A549 (cell line): Measurements from ENCODE around the gene SART1. TPM values are rescaled to one million over a fixed set of nuclear protein-coding genes. Genes with fewer than 3 reads are reported as not detected.

ENCODE experiments used
- ATAC-seq, 2 experiments: fragments of 200-7000 bp in 1 of 2; fragments of >200 bp in 1 of 2; cut with Nextera tagmentation in 1 of 2; cut with Tn5 transposase in 1 of 2; 3 replicates each; pipeline versions ENCODE4 v1.8.0 to v1.9.1; 2018 to 2020; ENCODE audit warnings: mild to moderate bottlenecking in 1 of 2, moderate library complexity in 1 of 2
- CTCF ChIA-PET: fragments of 300-600 bp; sonication (Branson Sonifier 250); formaldehyde crosslinking; extraction: SDS; loops from one replicate; lab custom pipeline; 2021; ENCODE audit warnings: antibody characterized with exemption, inconsistent platforms; lab: Yijun Ruan, JAX
- POLR2A ChIA-PET: fragments of 350-600 bp; formaldehyde crosslinking; extraction: SDS; loops from one replicate; lab custom pipeline; 2021; ENCODE audit warnings: antibody characterized with exemption, inconsistent platforms; lab: Yijun Ruan, JAX
- DNase-seq, 2 experiments: peaks; one replicate each; pipeline versions ENCODE4 v3.0.0 to v3.0.0-alpha.2; 2011 to 2016; ENCODE audit warnings: low read depth in 1 of 2, low spot score in 1 of 2
- FAIRE-seq: peaks from 2 replicates; lab custom pipeline; 2011; peaks lifted over from hg19 to GRCh38; lab: Jason Lieb, UNC
- H3K27ac ChIP-seq, 2 experiments: fragments of >200 bp; sonication (Bioruptor Twin); formaldehyde crosslinking; 3 replicates each; pipeline ENCODE4 v1.5.1; 2016 to 2017
- H3K4me1 ChIP-seq: fragments of >200 bp; sonication (Bioruptor Twin); formaldehyde crosslinking; 3 replicates; pipeline ENCODE4 v1.6.1; 2016
- H3K4me2 ChIP-seq: fragments of >200 bp; sonication (Bioruptor Twin); formaldehyde crosslinking; 3 replicates; pipeline ENCODE4 v1.6.1; 2016
- H3K4me3 ChIP-seq: fragments of >200 bp; sonication (Bioruptor Twin); formaldehyde crosslinking; 3 replicates; pipeline ENCODE4 v1.5.1; 2016
- H3K9me3 ChIP-seq: fragments of >200 bp; sonication (Bioruptor Twin); formaldehyde crosslinking; 3 replicates; pipeline ENCODE4 v1.6.1; 2016
- CBX2 ChIP-seq: fragments of 200-600 bp; sonication (generic); IDR thresholded peaks from 2 replicates; pipeline ENCODE4 v1.6.1; 2016; ENCODE audit warnings: low read depth, mild to moderate bottlenecking, borderline replicate concordance
- CBX8 ChIP-seq: fragments of 200-600 bp; sonication (generic); IDR thresholded peaks from 2 replicates; pipeline ENCODE4 v1.6.1; 2016
- CEBPB ChIP-seq, 2 experiments: fragments of >200 bp in 1 of 2; sonication (Bioruptor Twin) in 1 of 2; formaldehyde crosslinking in 1 of 2; IDR thresholded peaks; 2 replicates each; pipeline ENCODE4 v1.6.1; 2012 to 2016
- E2F6 ChIP-seq: IDR thresholded peaks from 2 replicates; pipeline ENCODE4 v1.6.1; 2012; ENCODE audit warnings: low read depth, borderline replicate concordance
- EHF ChIP-seq: fragments of 250-450 bp; sonication (Bioruptor Pico); IDR thresholded peaks from 2 replicates; pipeline ENCODE4 v1.5.0; 2020; ENCODE audit warnings: mild to moderate bottlenecking
- ELK1 ChIP-seq: fragments of 150-350 bp; IDR thresholded peaks from 2 replicates; pipeline ENCODE4 v1.6.1; 2014; ENCODE audit warnings: low read depth, mild to moderate bottlenecking, low read length
- ESRRA ChIP-seq: fragments of 150-350 bp; IDR thresholded peaks from 2 replicates; pipeline ENCODE4 v1.6.1; 2014; ENCODE audit warnings: mild to moderate bottlenecking, low read length, borderline replicate concordance
- FOSB ChIP-seq: fragments of 250-450 bp; sonication (Bioruptor Pico); IDR thresholded peaks from 2 replicates; pipeline ENCODE4 v1.5.0; 2020; ENCODE audit warnings: mild to moderate bottlenecking, moderate library complexity
- HES2 ChIP-seq: fragments of >200 bp; sonication (Bioruptor Twin); formaldehyde crosslinking; IDR thresholded peaks from 2 replicates; pipeline ENCODE4 v1.6.1; 2016
- HEYL ChIP-seq: fragments of 250-450 bp; sonication (Bioruptor Pico); IDR thresholded peaks from 2 replicates; pipeline ENCODE4 v1.8.0; 2021; ENCODE audit warnings: mild to moderate bottlenecking, moderate library complexity
- HOXB5 ChIP-seq: fragments of 250-450 bp; sonication (Bioruptor Pico); IDR thresholded peaks from 2 replicates; pipeline ENCODE4 v1.5.0; 2020; ENCODE audit warnings: mild to moderate bottlenecking, moderate library complexity
- JUN ChIP-seq, 2 experiments: fragments of >200 bp; sonication (Bioruptor Twin); formaldehyde crosslinking; IDR thresholded peaks; 2 replicates in 1 of 2; 3 replicates in 1 of 2; pipeline ENCODE4 v1.6.1; 2016 to 2017
- NFE2L2 ChIP-seq: fragments of 150-350 bp; conservative IDR thresholded peaks from 2 replicates; pipeline ENCODE4 v1.6.1; 2014; ENCODE audit warnings: low read length
- NR3C1 ChIP-seq: fragments of >200 bp; sonication (Bioruptor Twin); formaldehyde crosslinking; IDR thresholded peaks from 3 replicates; pipeline ENCODE4 v1.6.1; 2017
- PBX3 ChIP-seq: IDR thresholded peaks from 2 replicates; pipeline ENCODE4 v1.6.1; 2012
- PHF8 ChIP-seq: fragments of 200-600 bp; sonication (generic); IDR thresholded peaks from 2 replicates; pipeline ENCODE4 v1.6.1; 2016; ENCODE audit warnings: low read depth, mild to moderate bottlenecking, antibody characterized with exemption, moderate library complexity, borderline replicate concordance
- POLR2A ChIP-seq: IDR thresholded peaks from 2 replicates; pipeline ENCODE4 v1.6.1; 2012; ENCODE audit warnings: mild to moderate bottlenecking, low read length
- POLR2AphosphoS2 ChIP-seq: conservative IDR thresholded peaks from 2 replicates; pipeline ENCODE4 v1.6.1; 2012; ENCODE audit warnings: low read length, improper control_type of control experiment, inconsistent platforms
- RARB ChIP-seq: fragments of 250-450 bp; sonication (Bioruptor Pico); IDR thresholded peaks from 2 replicates; pipeline ENCODE4 v1.8.0; 2021; ENCODE audit warnings: mild to moderate bottlenecking, moderate library complexity
- RCOR1 ChIP-seq: fragments of 150-350 bp; IDR thresholded peaks from 2 replicates; pipeline ENCODE4 v1.6.1; 2014; ENCODE audit warnings: antibody characterized with exemption, low read length, low read depth
- RFX5 ChIP-seq: fragments of 450-650 bp; IDR thresholded peaks from 2 replicates; pipeline ENCODE4 v1.7.1; 2014; ENCODE audit warnings: antibody characterized with exemption, mild to moderate bottlenecking, moderate library complexity
- WGBS: methylation state at CpG from one replicate; pipeline ENCODE4 v1.1.6; 2017; ENCODE audit errors: missing lambda C conversion rate; 5-methylcytosine and 5-hydroxymethylcytosine counted together
- polyA plus RNA-seq, 4 experiments: library from polyadenylated mRNA; depleted of rRNA in 3 of 4; stranded (reverse); fragments of >200 nt; fragmentation: RNase III in 1 of 4; extraction: RNeasy Plus Mini Kit Qiagen cat#74134 plus additional on column Dnase treatment in 1 of 4; gene quantifications; 2 replicates in 3 of 4; 3 replicates in 1 of 4; pipeline ENCODE4 v1.2.3, GENCODE V29; 2011 to 2017

The SART1 gene
- polyA plus RNA-seq, 2 of the 4 experiments (the other 2 are of a cell fraction): 22.0 to 53.8 TPM

- Histone ChIP-seq H3K4me3 (no peak overlapping the region), H3K9me3 (no peaks in the 10 kb centered on the region), H3K4me1 (no peaks in the 10 kb centered on the region), H3K27ac (no peak overlapping the region), H3K4me2 (no peak overlapping the region)
- TF ChIP-seq ESRRA: no peak
- TF ChIP-seq RCOR1: no peak
- TF ChIP-seq HOXB5 (CRISPR knock-in tag): no peak
- TF ChIP-seq E2F6: no peak
- no peak for TF ChIP-seq CBX8
- no peak for TF ChIP-seq FOSB (CRISPR knock-in tag)
- TF ChIP-seq HES2: no peak
- no peak for TF ChIP-seq NR3C1
- ATAC-seq: no peak
- 93% methylated on average over 34 of the region's 34 CpGs for WGBS
- CTCF ChIA-PET: interaction anchor here (1.6 to 11.8 kb wide), 4 partner anchors 10 to 91 kb away, joined by 4 to 163 read pairs (median 24); partner anchors contain the start of genes CCDC85B and FIBP
- POLR2A ChIA-PET: interaction anchor here (0.8 kb wide), 1 partner anchor 90 kb away, joined by 3 read pairs; the partner anchor contains the start of gene FIBP
- DNase-seq: no peak
- FAIRE-seq: no peak
These were observed 17.1 kb downstream of the SART1 start for GRCh38 chr11:65978391-65979238.

GRCh38 chr11:65979261-65979759, 17.8 kb downstream of the SART1 start:
- Histone ChIP-seq H3K4me2 (no peak overlapping the region), H3K4me1 (no peaks in the 10 kb centered on the region), H3K4me3 (no peak overlapping the region), H3K9me3 (no peaks in the 10 kb centered on the region), H3K27ac (no peak overlapping the region)
- FAIRE-seq (no peak), ATAC-seq (no peak), DNase-seq (no peak)
- TF ChIP-seq ESRRA (no peak), NFE2L2 (no peak), POLR2AphosphoS2 (no peak), ELK1 (no peak), HEYL (CRISPR knock-in tag) (no peak), HES2 (no peak), CBX2 (no peak), JUN (IDR thresholded peaks at IDR 0.05) (no peak), POLR2A (no peak), CEBPB (IDR thresholded peaks at IDR 0.05) (no peak), RFX5 (no peak), NR3C1 (no peak)
- CTCF ChIA-PET: interaction anchor here (0.6 to 11.8 kb wide), 4 partner anchors 10 to 91 kb away, joined by 3 to 163 read pairs (median 22); partner anchors contain the start of genes CCDC85B and FIBP
- 91% methylated on average over 10 of the region's 10 CpGs for WGBS
- POLR2A ChIA-PET: interaction anchor here (0.8 kb wide), 1 partner anchor 91 kb away, joined by 3 read pairs; the partner anchor contains the start of gene FIBP

GRCh38 chr11:65981101-65981740, 19.7 kb downstream of the SART1 start:
- TF ChIP-seq PHF8 (no peak), EHF (no peak), PBX3 (0 out of 2 replicates have a peak, but pooled peaks have one; percentile 8), RARB (CRISPR knock-in tag) (no peak)
- WGBS: 92% methylated on average over 10 of the region's 12 CpGs
- Histone ChIP-seq H3K4me3 (no peak overlapping the region), H3K27ac (no peak overlapping the region), H3K4me1 (no peaks in the 10 kb centered on the region), H3K4me2 (no peak overlapping the region), H3K9me3 (no peaks in the 10 kb centered on the region)
- ATAC-seq (peak; percentile 3 to 7; a peak in 3 of 6 replicates), FAIRE-seq (no peak), DNase-seq (no peak)
- CTCF ChIA-PET: interaction anchor here (0.7 to 11.8 kb wide), 3 partner anchors 93 to 287 kb away, joined by 3 to 163 read pairs (median 3); partner anchors contain the start of genes CCDC85B and FIBP
- POLR2A ChIA-PET: no interaction called here
